Right cardiac atrium (tissue), 5 donors: Measurements from ENCODE around the gene MBD3L2B. TPM values are rescaled to one million over a fixed set of nuclear protein-coding genes. Genes with fewer than 3 reads are reported as not detected.

Experiments
- ATAC-seq, 2 donors: fragments of 200-7000 bp; cut with Tn5 transposase; one replicate each; pipeline versions ENCODE4 v1.8.0 to v1.9.1; 2020; ENCODE audit warnings: moderate library complexity in 2 of 2, mild to moderate bottlenecking in 1 of 2
- DNase-seq, 3 donors: peaks; one replicate each; pipeline ENCODE4 v3.0.0-alpha.2; 2020
- H3K27ac ChIP-seq: one replicate; pipeline ENCODE4 v1.5.1; 2013; ENCODE audit warnings: mild to moderate bottlenecking, low read length, control low read depth, moderate library complexity
- H3K27me3 ChIP-seq: one replicate; pipeline ENCODE4 v1.6.1; 2013; ENCODE audit not compliant: control insufficient read depth, insufficient read depth
- H3K4me1 ChIP-seq: one replicate; pipeline ENCODE4 v1.6.1; 2013; ENCODE audit warnings: low read length; ENCODE audit not compliant: control insufficient read depth, insufficient read depth
- H3K4me3 ChIP-seq: one replicate; pipeline ENCODE4 v1.5.1; 2013; ENCODE audit warnings: low read length, control low read depth
- H3K9me3 ChIP-seq: one replicate; pipeline ENCODE4 v1.6.1; 2013; ENCODE audit warnings: low read length; ENCODE audit not compliant: control insufficient read depth
- WGBS: extraction: QIAGEN DNeasy Blood & Tissue Kit; methylation state at CpG from one replicate; pipeline ENCODE4 v1.1.7; 2013; 5-methylcytosine and 5-hydroxymethylcytosine counted together
- intact Hi-C, 4 donors: fragments of 100-400 bp; cut with DNase I; formaldehyde crosslinking; loops; one replicate each; pipeline versions ENCODE4 v1.11.0 to v1.14.0; 2022 to 2023
- polyA plus RNA-seq: library from polyadenylated mRNA; stranded (reverse); fragments of 200-250 nt; gene quantifications from one replicate; pipeline ENCODE4 v1.2.3, GENCODE V29; 2013
- total RNA-seq, 4 donors: library from RNA; stranded (reverse); fragmentation: NEBNext Ultra II Directional; extraction: Animal tissue kit (Norgen Biotek cat#: 25700); gene quantifications; one replicate each; pipeline ENCODE4 v1.2.1, GENCODE V29; 2021
- donor health status: healthy with polysubstance abuse.
- donor health status: DM: no; HTN: yes; CAD: no.
- donor health status: DM: no; HTN: no; CAD: no.
- donor health status: DM: no; HTN: yes; CAD: no; lungs with severe emphysema.
- donor health status: DM: yes; HTN: yes; CAD: no.

The MBD3L2B gene
- total and polyA plus RNA-seq, 5 donors, result not detected

GRCh38 chr19:6987850-6988249 is 33.4 kb downstream of the MBD3L2B start:
- Histone ChIP-seq H3K27me3 (no peaks in the 10 kb centered on the region), H3K27ac (no peak overlapping the region), H3K4me3 (no peak overlapping the region), H3K9me3 (peaks cover 5% of the 10 kb centered on the region), H3K4me1 (no peaks in the 10 kb centered on the region)
- intact Hi-C loops, result no loop called here
- no peak for DNase-seq
- no peak for ATAC-seq
- 51% methylated on average over 4 of the region's 4 CpGs for whole genome bisulfite sequencing

- DNase-seq (no peak), ATAC-seq (no peak)
- H3K4me3 ChIP-seq, result no peak overlapping the region
- no peaks in the 10 kb centered on the region for H3K27me3 ChIP-seq
- no peak overlapping the region for H3K27ac ChIP-seq
- intact Hi-C loops, result no loop called here
- no peaks in the 10 kb centered on the region for H3K4me1 ChIP-seq
- H3K9me3 ChIP-seq, result peaks cover 5% of the 10 kb centered on the region
Observed at GRCh38 chr19:6983448-6983847, 37.8 kb downstream of the MBD3L2B start.

- no peaks in the 10 kb centered on the region for H3K27me3 ChIP-seq
- intact Hi-C loops, result no loop called here
- H3K4me3 ChIP-seq, result no peak overlapping the region
- WGBS, result 71% methylated on average over 3 of the region's 3 CpGs
- no peaks in the 10 kb centered on the region for H3K4me1 ChIP-seq
- H3K9me3 ChIP-seq, result peaks cover 8% of the 10 kb centered on the region
- ATAC-seq (no peak), DNase-seq (no peak)
- no peak overlapping the region for H3K27ac ChIP-seq
Observed at GRCh38 chr19:6979399-6979798, 41.8 kb downstream of the MBD3L2B start.

GRCh38 chr19:6976197-6976596 is 45.0 kb downstream of the MBD3L2B start:
- no peaks in the 10 kb centered on the region for H3K4me1 ChIP-seq
- no peak for DNase-seq

GRCh38 chr19:6971366-6971765 is 49.9 kb downstream of the MBD3L2B start:
- ATAC-seq (no peak), DNase-seq (no peak)
- intact Hi-C loops, result no loop called here
- Histone ChIP-seq H3K27ac (no peak overlapping the region), H3K9me3 (no peaks in the 10 kb centered on the region), H3K4me3 (no peak overlapping the region), H3K4me1 (no peaks in the 10 kb centered on the region), H3K27me3 (no peaks in the 10 kb centered on the region)
- 89% methylated on average over 1 of the region's 1 CpG for WGBS

More at GRCh38 chr19:6976197-6976596, 45.0 kb downstream of the MBD3L2B start:
- ATAC-seq, result no peak
- no peak overlapping the region for H3K27ac ChIP-seq
- intact Hi-C loops, result no loop called here
- 90% methylated on average over 5 of the region's 5 CpGs for WGBS
- peaks cover 5% of the 10 kb centered on the region for H3K9me3 ChIP-seq
- H3K27me3 ChIP-seq, result no peaks in the 10 kb centered on the region
- no peak overlapping the region for H3K4me3 ChIP-seq

- 81% methylated on average over 5 of the region's 5 CpGs for WGBS
- Histone ChIP-seq H3K4me3 (no peak overlapping the region), H3K9me3 (no peaks in the 10 kb centered on the region), H3K27ac (no peak overlapping the region), H3K4me1 (no peaks in the 10 kb centered on the region), H3K27me3 (no peaks in the 10 kb centered on the region)
- intact Hi-C loops, result no loop called here
- ATAC-seq, result no peak
- DNase-seq, result no peak
Observed at GRCh38 chr19:6970443-6970842, 50.8 kb downstream of the MBD3L2B start.

- WGBS, result 56% methylated on average over 2 of the region's 2 CpGs
- Histone ChIP-seq H3K9me3 (no peaks in the 10 kb centered on the region), H3K4me3 (no peak overlapping the region), H3K27ac (no peak overlapping the region), H3K27me3 (no peaks in the 10 kb centered on the region), H3K4me1 (no peaks in the 10 kb centered on the region)
- intact Hi-C loops, result no loop called here
- ATAC-seq (no peak), DNase-seq (no peak)
Observed at GRCh38 chr19:6970021-6970420, 51.2 kb downstream of the MBD3L2B start.

GRCh38 chr19:6969490-6969889 is 51.7 kb downstream of the MBD3L2B start:
- H3K27ac ChIP-seq, result no peak overlapping the region
- intact Hi-C loops, result no loop called here

More at GRCh38 chr19:6969490-6969889, 51.7 kb downstream of the MBD3L2B start:
- DNase-seq (no peak), ATAC-seq (no peak)
- WGBS, result 69% methylated on average over 2 of the region's 2 CpGs
- Histone ChIP-seq H3K4me1 (no peaks in the 10 kb centered on the region), H3K9me3 (no peaks in the 10 kb centered on the region), H3K27me3 (no peaks in the 10 kb centered on the region), H3K4me3 (no peak overlapping the region)

Other genes with a start within 250 kb of the MBD3L2B start
- 1 to 10 TPM; 2.0 to 3.7 (median 3.4) TPM for gene VAV1, start 248.7 kb downstream of the MBD3L2B start, total RNA-seq
- gene VAV1, start 248.7 kb downstream of the MBD3L2B start, polyA plus RNA-seq, result 0.84 TPM
- gene ADGRE1, start 133.9 kb downstream of the MBD3L2B start, total RNA-seq, result under 1 TPM; 0.25 to 0.53 (median 0.38) TPM
- not detected for gene ADGRE1, start 133.9 kb downstream of the MBD3L2B start, polyA plus RNA-seq
- not detected for gene MBD3L5, start 9.1 kb upstream of the MBD3L2B start, total RNA-seq
- gene MBD3L5, start 9.1 kb upstream of the MBD3L2B start, polyA plus RNA-seq, result not detected
- gene MBD3L4, start 18.7 kb upstream of the MBD3L2B start, total RNA-seq, result not detected
- gene MBD3L4, start 18.7 kb upstream of the MBD3L2B start, polyA plus RNA-seq, result not detected
- not detected for gene MBD3L2, start 27.9 kb upstream of the MBD3L2B start, total RNA-seq
- gene MBD3L2, start 27.9 kb upstream of the MBD3L2B start, polyA plus RNA-seq, result not detected
- not detected for gene MBD3L3, start 37.2 kb upstream of the MBD3L2B start, total RNA-seq
- not detected for gene MBD3L3, start 37.2 kb upstream of the MBD3L2B start, polyA plus RNA-seq
- gene ZNF557, start 48.3 kb upstream of the MBD3L2B start, total RNA-seq, result 1 to 10 TPM; 4.8 to 5.8 (median 5.0) TPM
- 2.3 TPM for gene ZNF557, start 48.3 kb upstream of the MBD3L2B start, polyA plus RNA-seq